Right lobe of liver (tissue), 6 donors: Measurements from ENCODE around the gene DOCK1. TPM values are rescaled to one million over a fixed set of nuclear protein-coding genes. Genes with fewer than 3 reads are reported as not detected.

Source experiments
- ATAC-seq, 4 donors: fragments of 200-7000 bp; cut with Tn5 transposase; one replicate each; pipeline ENCODE4 v1.9.1; 2020; ENCODE audit warnings: mild to moderate bottlenecking in 4 of 4, moderate library complexity in 4 of 4
- DNase-seq, 3 donors: peaks; one replicate each; pipeline ENCODE4 v3.0.0-alpha.2; 2020
- H3K27ac ChIP-seq, 3 donors: fragments of 200-600 bp; one replicate each; pipeline ENCODE4 v1.8.0; 2022
- H3K27me3 ChIP-seq, 2 donors: fragments of 200-600 bp; one replicate each; pipeline ENCODE4 v1.8.0; 2022
- H3K36me3 ChIP-seq, 4 donors: fragments of 200-600 bp; sonication (generic) in 1 of 4; one replicate each; pipeline versions ENCODE4 v1.5.1 to v1.8.0; 2017 to 2022; ENCODE audit warnings: control low read depth in 1 of 4
- H3K4me1 ChIP-seq, 4 donors: fragments of 200-600 bp; sonication (generic) in 1 of 4; one replicate each; pipeline versions ENCODE4 v1.5.1 to v1.8.0; 2017 to 2022; ENCODE audit warnings: control low read depth in 1 of 4
- H3K4me3 ChIP-seq, 3 donors: fragments of 200-600 bp; one replicate each; pipeline ENCODE4 v1.8.0; 2022
- H3K9me3 ChIP-seq, 4 donors: fragments of 200-600 bp; sonication (generic) in 1 of 4; one replicate each; pipeline versions ENCODE4 v1.5.1 to v1.8.0; 2017 to 2022; ENCODE audit warnings: control low read depth in 1 of 4
- CTCF ChIP-seq, 4 donors: fragments of 200-600 bp in 3 of 4; fragments of 450-650 bp in 1 of 4; IDR thresholded peaks; one replicate each; pipeline versions ENCODE4 v1.5.1 to v1.8.0; 2016 to 2022; ENCODE audit warnings: antibody characterized with exemption in 4 of 4, mild to moderate bottlenecking in 2 of 4
- POLR2A ChIP-seq: fragments of 450-650 bp; IDR thresholded peaks from one replicate; pipeline ENCODE4 v1.6.1; 2017; ENCODE audit warnings: antibody characterized with exemption, mild to moderate bottlenecking
- WGBS: methylation state at CpG from one replicate; pipeline ENCODE4 v1.1.6; 2018; ENCODE audit warnings: low coverage, low lambda C conversion rate; ENCODE audit not compliant: insufficient coverage; ENCODE audit errors: missing lambda C conversion rate; 5-methylcytosine and 5-hydroxymethylcytosine counted together
- intact Hi-C, 2 donors: fragments of 100-400 bp; cut with DNase I; formaldehyde crosslinking; loops; one replicate each; pipeline versions ENCODE4 v1.11.2 to v1.14.1; 2022
- total RNA-seq, 6 experiments: library from RNA; depleted of rRNA in 2 of 6; stranded (reverse); fragments of >200 nt in 2 of 6; fragmentation: NEBNext Ultra II Directional in 3 of 6; extraction: Animal tissue kit (Norgen Biotek cat#: 25700) in 3 of 6; gene quantifications; one replicate each; pipeline versions ENCODE4 v1.1.0 to v1.2.4, GENCODE V29; 2016 to 2023
- donor health status: DM: no; HTN: yes; CAD: no.
- donor health status: DM: no; HTN: no; CAD: no.
- donor health status: DM: no; HTN: no; CAD: no.
- donor health status: DM: no; HTN: yes; CAD: no.
- donor health status: DM: no; HTN: yes; CAD: no.

DOCK1 gene
- total RNA-seq, 6 experiments from 2014 or later: 13.8 to 17.8 (median 14.6) TPM

- no peaks in the 10 kb centered on the region for H3K27me3 ChIP-seq
- ATAC-seq (peak in 1 of 4 donors; percentile 13), DNase-seq (no peak)
- intact Hi-C loops: no loop called here
- no peak for TF ChIP-seq POLR2A
- TF ChIP-seq CTCF (IDR thresholded peaks at IDR 0.05): no peak
- no peak overlapping the region for H3K4me3 ChIP-seq
- WGBS: 83% methylated on average over 1 of the region's 16 CpGs
- no peaks in the 10 kb centered on the region for H3K36me3 ChIP-seq
- peaks cover 0 to 4% (median 0%) of the 10 kb centered on the region in 4 donors for H3K9me3 ChIP-seq
- no peaks in the 10 kb centered on the region for H3K4me1 ChIP-seq
- H3K27ac ChIP-seq: no peak overlapping the region
Observed at GRCh38 chr10:126955934-126956711, 50.9 kb downstream of the DOCK1 start.

GRCh38 chr10:126956712-126957108 lies 51.5 kb downstream of the DOCK1 start:
- ATAC-seq (no peak), DNase-seq (no peak)
- no peaks in the 10 kb centered on the region for H3K4me1 ChIP-seq
- no peak overlapping the region for H3K4me3 ChIP-seq
- H3K27ac ChIP-seq: no peak overlapping the region
- intact Hi-C loops: no loop called here
- TF ChIP-seq POLR2A (no peak), CTCF (IDR thresholded peaks at IDR 0.05) (no peak)
- no peaks in the 10 kb centered on the region for H3K36me3 ChIP-seq
- no CpG with 5 or more reads among the region's 4 CpGs for WGBS
- peaks cover 0 to 3% (median 0%) of the 10 kb centered on the region in 4 donors for H3K9me3 ChIP-seq
- no peaks in the 10 kb centered on the region for H3K27me3 ChIP-seq

- no peak overlapping the region for H3K4me3 ChIP-seq
- no peaks in the 10 kb centered on the region for H3K27me3 ChIP-seq
- H3K9me3 ChIP-seq: no peaks in the 10 kb centered on the region
- WGBS: 76% methylated on average over 8 of the region's 8 CpGs
- ATAC-seq: no peak
- intact Hi-C loops: no loop called here
- H3K4me1 ChIP-seq: no peaks in the 10 kb centered on the region
- no peak overlapping the region for H3K27ac ChIP-seq
- TF ChIP-seq POLR2A: no peak
- TF ChIP-seq CTCF (IDR thresholded peaks at IDR 0.05): no peak
- no peaks in the 10 kb centered on the region for H3K36me3 ChIP-seq
- DNase-seq: no peak
Observed at GRCh38 chr10:126957111-126957510, 51.9 kb downstream of the DOCK1 start.

GRCh38 chr10:126959431-126959830 lies 54.2 kb downstream of the DOCK1 start:
- Histone ChIP-seq H3K4me3 (no peak overlapping the region), H3K9me3 (no peaks in the 10 kb centered on the region), H3K27ac (no peak overlapping the region), H3K27me3 (no peaks in the 10 kb centered on the region), H3K4me1 (no peaks in the 10 kb centered on the region), H3K36me3 (no peaks in the 10 kb centered on the region)
- intact Hi-C loops: no loop called here
- TF ChIP-seq CTCF (IDR thresholded peaks at IDR 0.05) (no peak), POLR2A (no peak)
- 96% methylated on average over 4 of the region's 4 CpGs for WGBS
- ATAC-seq: no peak
- DNase-seq: no peak
